WTC11 (cell line): ENCODE data around the gene VASN. TPM values are rescaled to one million over a fixed set of nuclear protein-coding genes. Genes with fewer than 3 reads are reported as not detected.
"Not testable (repeated sequence)": the region's sequence is repeated elsewhere in the genome, so short reads cannot be mapped to it uniquely, and the experiment has no call there.

ENCODE experiments used
- ATAC-seq: fragments of 200-7000 bp; cut with Tn5 transposase; 2 replicates; pipeline ENCODE4 v1.10.0; 2021; ENCODE audit warnings: mild to moderate bottlenecking, moderate library complexity
- CTCF ChIA-PET: fragments of 300-600 bp; sonication (Branson Sonifier 250); formaldehyde crosslinking; loops from one replicate; lab custom pipeline; 2021; ENCODE audit warnings: antibody characterized with exemption; lab: Charles Lee
- POLR2A ChIA-PET: fragments of 350-600 bp; sonication (Branson Sonifier 250); formaldehyde crosslinking; loops from one replicate; lab custom pipeline; 2021; ENCODE audit warnings: antibody characterized with exemption; lab: Charles Lee
- DNase-seq: peaks from one replicate; pipeline ENCODE4 v3.0.0; 2021; ENCODE audit warnings: low spot score
- H3K27ac Mint-ChIP-seq: 2 replicates; pipeline ENCODE4 v1.8.0; 2021; ENCODE audit warnings: mixed read lengths
- H3K27me3 Mint-ChIP-seq: 2 replicates; pipeline ENCODE4 v1.8.0; 2021; ENCODE audit warnings: low read depth, mild to moderate bottlenecking, moderate library complexity, mixed read lengths
- H3K36me3 Mint-ChIP-seq: 2 replicates; pipeline ENCODE4 v1.8.0; 2021; ENCODE audit warnings: mixed read lengths
- H3K4me1 Mint-ChIP-seq: 2 replicates; pipeline ENCODE4 v1.8.0; 2022; ENCODE audit warnings: mixed read lengths
- H3K4me3 Mint-ChIP-seq: 2 replicates; pipeline ENCODE4 v1.8.0; 2021; ENCODE audit warnings: mild to moderate bottlenecking, moderate library complexity, mixed read lengths
- H3K9me3 Mint-ChIP-seq: 2 replicates; pipeline ENCODE4 v1.8.0; 2021; ENCODE audit warnings: mixed read lengths
- E2F4 ChIP-seq: sonication (generic); formaldehyde crosslinking; IDR thresholded peaks from 2 replicates; pipeline ENCODE4 v1.8.1; 2022; ENCODE audit warnings: low read depth, mild to moderate bottlenecking, moderate library complexity, missing genetic modification reagents, borderline replicate concordance
- FOXP1 ChIP-seq: sonication (generic); formaldehyde crosslinking; IDR thresholded peaks from 2 replicates; pipeline ENCODE4 v1.8.0; 2022; ENCODE audit warnings: missing genetic modification reagents, mild to moderate bottlenecking, moderate library complexity, borderline replicate concordance
- IRF2 ChIP-seq: sonication (generic); formaldehyde crosslinking; IDR thresholded peaks from 2 replicates; pipeline ENCODE4 v1.8.0; 2022; ENCODE audit warnings: low read depth, missing genetic modification reagents, borderline replicate concordance
- MAX ChIP-seq: sonication (generic); formaldehyde crosslinking; IDR thresholded peaks from 2 replicates; pipeline ENCODE4 v1.8.0; 2022; ENCODE audit warnings: mild to moderate bottlenecking, missing genetic modification reagents
- NFATC4 ChIP-seq: fragments of 250-450 bp; sonication (Bioruptor Pico); IDR thresholded peaks from 2 replicates; pipeline ENCODE4 v1.9.0; 2021; ENCODE audit warnings: mild to moderate bottlenecking
- RELA ChIP-seq: sonication (generic); formaldehyde crosslinking; IDR thresholded peaks from 2 replicates; pipeline ENCODE4 v1.8.1; 2022; ENCODE audit warnings: missing genetic modification reagents, mild to moderate bottlenecking, borderline replicate concordance
- ZNF121 ChIP-seq: sonication (generic); formaldehyde crosslinking; IDR thresholded peaks from 2 replicates; pipeline ENCODE4 v1.8.0; 2023; ENCODE audit warnings: missing genetic modification reagents
- ZNF396 ChIP-seq: fragments of 250-450 bp; sonication (Bioruptor Pico); IDR thresholded peaks from 2 replicates; pipeline ENCODE4 v1.8.0; 2021; ENCODE audit warnings: mild to moderate bottlenecking, moderate library complexity, borderline replicate concordance
- ZNF416 ChIP-seq: fragments of 250-450 bp; sonication (Bioruptor Pico); IDR thresholded peaks from 2 replicates; pipeline ENCODE4 v1.9.0; 2021; ENCODE audit warnings: mild to moderate bottlenecking, inconsistent platforms
- total RNA-seq: library from RNA; stranded (reverse); gene quantifications from 3 replicates; pipeline ENCODE4 v1.2.3, GENCODE V29; 2021
- TF ChIP-seq, protein P1 (sequence below): sonication (generic); formaldehyde crosslinking; IDR thresholded peaks from 2 replicates; pipeline ENCODE4 v1.8.1; 2023; ENCODE audit warnings: mild to moderate bottlenecking, missing genetic modification reagents
- TF ChIP-seq, protein P2 (sequence below): sonication (generic); formaldehyde crosslinking; IDR thresholded peaks from 2 replicates; pipeline ENCODE4 v1.8.1; 2022; ENCODE audit warnings: mild to moderate bottlenecking, missing genetic modification reagents, moderate library complexity, borderline replicate concordance
- TF ChIP-seq, protein P3 (sequence below): sonication (generic); formaldehyde crosslinking; IDR thresholded peaks from 2 replicates; pipeline ENCODE4 v1.8.0; 2023; ENCODE audit warnings: missing genetic modification reagents

VASN gene
- total RNA-seq, 1 experiment from 2014 or later, result 8.0 TPM

DNA sequence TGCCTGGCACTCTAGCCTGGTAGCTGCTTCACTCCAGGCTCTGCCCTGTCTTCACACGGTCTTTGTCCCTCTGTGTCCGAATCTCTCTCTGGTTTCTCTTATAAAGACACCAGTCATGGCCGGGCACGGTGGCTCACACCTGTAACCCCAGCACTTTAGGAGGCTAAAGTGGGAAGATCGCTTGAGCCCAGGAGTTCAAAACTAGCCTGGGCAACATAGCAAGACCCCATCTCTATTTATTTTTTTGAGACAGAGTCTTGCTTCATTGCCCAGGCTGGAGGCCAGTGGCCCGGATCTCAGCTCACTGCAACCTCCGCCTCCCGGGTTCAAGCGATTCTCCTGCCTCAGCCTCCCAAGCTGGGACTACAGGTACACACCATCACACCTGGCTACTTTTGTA, 37.9 kb upstream of the VASN start:
- not testable (repeated sequence) for H3K9me3 Mint-ChIP-seq, H3K27me3 Mint-ChIP-seq, ATAC-seq, H3K4me1 Mint-ChIP-seq, DNase-seq
- TF ChIP-seq ZNF121 (CRISPR knock-in tag), result peak; percentile 49; the same call in 1 of the 2 replicates
- TF ChIP-seq, all 79 proteins: peak for 1; not testable (repeated sequence) for 78
- CTCF ChIA-PET, result interaction anchor here (1.1 to 9.3 kb wide), 5 partner anchors 23 to 72 kb away, joined by 4 to 185 read pairs (median 14); no protein-coding TSS in a partner anchor
- POLR2A ChIA-PET, H3K4me3 Mint-ChIP-seq, H3K27ac Mint-ChIP-seq, H3K36me3 Mint-ChIP-seq: not testable (repeated sequence)

DNA sequence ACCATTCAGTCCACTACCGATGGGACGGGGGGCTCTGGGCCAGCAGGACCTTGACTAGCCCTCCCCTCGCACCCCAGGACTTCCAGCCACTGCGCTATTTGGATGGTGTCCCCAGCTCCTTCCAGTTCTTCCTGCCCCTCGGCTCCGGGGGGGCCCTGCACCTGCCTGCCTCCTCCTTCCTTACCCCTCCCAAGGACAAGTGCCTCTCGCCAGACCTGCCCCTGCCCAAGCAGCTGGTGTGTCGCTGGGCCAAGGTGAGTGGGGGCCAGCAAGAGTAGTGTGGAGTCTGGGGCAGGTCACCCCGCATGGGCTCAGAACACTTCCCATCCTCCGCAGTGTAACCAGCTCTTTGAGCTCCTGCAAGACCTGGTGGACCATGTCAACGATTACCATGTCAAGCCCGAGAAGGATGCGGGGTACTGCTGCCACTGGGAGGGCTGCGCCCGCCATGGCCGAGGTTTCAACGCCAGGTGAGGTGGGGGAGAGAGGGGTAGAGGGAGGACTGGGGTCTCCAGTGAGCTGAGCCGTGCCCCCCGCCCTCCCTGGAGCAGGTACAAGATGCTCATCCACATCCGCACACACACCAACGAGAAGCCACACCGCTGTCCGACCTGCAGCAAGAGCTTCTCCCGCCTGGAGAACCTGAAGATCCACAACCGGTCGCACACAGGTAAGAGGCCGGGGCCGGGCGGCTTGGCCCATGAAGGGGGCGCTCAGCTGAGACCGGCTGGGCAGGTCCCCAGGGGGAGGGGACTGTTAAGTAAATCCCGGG, 36.7 kb upstream of the VASN start:
- no peak for DNase-seq
- H3K4me1 Mint-ChIP-seq, result 0 out of 2 replicates have a peak, but pooled peaks cover under 1% of the 10 kb centered on the region
- H3K4me3 Mint-ChIP-seq, result no peak overlapping the region
- ATAC-seq, result no peak
- ChIA-PET CTCF (interaction anchor here (0.8 to 5.4 kb wide), 7 partner anchors 8 to 81 kb away, joined by 3 to 30 read pairs (median 7); partner anchors contain the start of gene GLIS2), POLR2A (interaction anchor here (1.4 to 1.6 kb wide), 2 partner anchors 16 to 61 kb away, joined by 4 to 5 read pairs; partner anchors contain the start of genes PAM16 and TFAP4)
- no peaks in the 10 kb centered on the region for H3K9me3 Mint-ChIP-seq
- no peak for TF ChIP-seq MAX (CRISPR knock-in tag)
- 0 out of 2 replicates have a peak, but pooled peaks have one; percentile 32 for TF ChIP-seq RELA (CRISPR knock-in tag)
- TF ChIP-seq, all 79 proteins: peak for 1
- H3K27ac Mint-ChIP-seq, result peak overlapping the region; percentile 45; the same call in 1 of the 2 replicates
- no peaks in the 10 kb centered on the region for H3K27me3 Mint-ChIP-seq
- peaks cover 5% of the 10 kb centered on the region for H3K36me3 Mint-ChIP-seq

DNA sequence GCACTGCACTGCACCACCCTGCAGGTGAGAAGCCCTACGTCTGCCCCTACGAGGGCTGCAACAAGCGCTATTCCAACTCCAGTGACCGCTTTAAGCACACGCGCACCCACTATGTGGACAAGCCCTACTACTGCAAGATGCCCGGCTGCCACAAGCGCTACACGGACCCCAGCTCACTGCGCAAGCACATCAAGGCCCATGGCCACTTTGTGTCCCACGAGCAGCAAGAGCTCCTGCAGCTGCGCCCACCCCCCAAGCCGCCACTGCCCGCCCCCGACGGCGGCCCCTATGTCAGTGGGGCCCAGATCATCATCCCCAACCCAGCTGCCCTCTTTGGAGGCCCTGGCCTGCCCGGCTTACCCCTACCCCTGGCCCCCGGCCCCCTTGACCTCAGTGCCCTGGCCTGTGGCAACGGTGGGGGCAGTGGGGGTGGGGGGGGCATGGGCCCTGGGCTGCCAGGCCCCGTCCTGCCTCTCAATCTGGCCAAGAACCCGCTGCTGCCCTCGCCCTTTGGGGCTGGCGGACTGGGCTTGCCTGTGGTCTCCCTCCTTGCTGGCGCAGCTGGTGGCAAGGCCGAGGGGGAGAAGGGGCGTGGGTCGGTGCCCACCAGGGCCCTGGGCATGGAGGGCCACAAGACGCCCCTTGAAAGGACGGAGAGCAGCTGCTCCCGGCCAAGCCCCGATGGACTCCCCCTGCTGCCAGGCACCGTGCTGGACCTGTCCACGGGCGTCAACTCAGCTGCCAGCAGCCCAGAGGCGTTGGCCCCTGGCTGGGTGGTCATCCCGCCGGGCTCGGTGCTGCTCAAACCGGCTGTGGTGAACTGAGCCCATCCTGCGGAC, 34.7 kb upstream of the VASN start:
- Mint-ChIP-seq H3K27me3 (no peaks in the 10 kb centered on the region), H3K9me3 (no peaks in the 10 kb centered on the region), H3K4me1 (no peaks in the 10 kb centered on the region), H3K4me3 (no peak overlapping the region), H3K27ac (no peak overlapping the region), H3K36me3 (peaks cover 6% of the 10 kb centered on the region)
- ATAC-seq, result no peak
- ChIA-PET POLR2A (no interaction called here), CTCF (interaction anchor here (0.6 to 5.4 kb wide), 10 partner anchors 10 to 83 kb away, joined by 3 to 30 read pairs (median 5); no protein-coding TSS in a partner anchor)
- DNase-seq, result no peak
- TF ChIP-seq, protein P1, sequence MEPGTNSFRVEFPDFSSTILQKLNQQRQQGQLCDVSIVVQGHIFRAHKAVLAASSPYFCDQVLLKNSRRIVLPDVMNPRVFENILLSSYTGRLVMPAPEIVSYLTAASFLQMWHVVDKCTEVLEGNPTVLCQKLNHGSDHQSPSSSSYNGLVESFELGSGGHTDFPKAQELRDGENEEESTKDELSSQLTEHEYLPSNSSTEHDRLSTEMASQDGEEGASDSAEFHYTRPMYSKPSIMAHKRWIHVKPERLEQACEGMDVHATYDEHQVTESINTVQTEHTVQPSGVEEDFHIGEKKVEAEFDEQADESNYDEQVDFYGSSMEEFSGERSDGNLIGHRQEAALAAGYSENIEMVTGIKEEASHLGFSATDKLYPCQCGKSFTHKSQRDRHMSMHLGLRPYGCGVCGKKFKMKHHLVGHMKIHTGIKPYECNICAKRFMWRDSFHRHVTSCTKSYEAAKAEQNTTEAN, result no peak
- TF ChIP-seq, protein P2, sequence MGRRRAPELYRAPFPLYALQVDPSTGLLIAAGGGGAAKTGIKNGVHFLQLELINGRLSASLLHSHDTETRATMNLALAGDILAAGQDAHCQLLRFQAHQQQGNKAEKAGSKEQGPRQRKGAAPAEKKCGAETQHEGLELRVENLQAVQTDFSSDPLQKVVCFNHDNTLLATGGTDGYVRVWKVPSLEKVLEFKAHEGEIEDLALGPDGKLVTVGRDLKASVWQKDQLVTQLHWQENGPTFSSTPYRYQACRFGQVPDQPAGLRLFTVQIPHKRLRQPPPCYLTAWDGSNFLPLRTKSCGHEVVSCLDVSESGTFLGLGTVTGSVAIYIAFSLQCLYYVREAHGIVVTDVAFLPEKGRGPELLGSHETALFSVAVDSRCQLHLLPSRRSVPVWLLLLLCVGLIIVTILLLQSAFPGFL, result no peak
- no peak for TF ChIP-seq FOXP1
- TF ChIP-seq NFATC4 (CRISPR knock-in tag), result no peak
- no peak for TF ChIP-seq ZNF416 (CRISPR knock-in tag)
- TF ChIP-seq ZNF396 (CRISPR knock-in tag), result no peak
- no peak for TF ChIP-seq IRF2 (CRISPR knock-in tag)
- no peak for TF ChIP-seq MAX (CRISPR knock-in tag)

DNA sequence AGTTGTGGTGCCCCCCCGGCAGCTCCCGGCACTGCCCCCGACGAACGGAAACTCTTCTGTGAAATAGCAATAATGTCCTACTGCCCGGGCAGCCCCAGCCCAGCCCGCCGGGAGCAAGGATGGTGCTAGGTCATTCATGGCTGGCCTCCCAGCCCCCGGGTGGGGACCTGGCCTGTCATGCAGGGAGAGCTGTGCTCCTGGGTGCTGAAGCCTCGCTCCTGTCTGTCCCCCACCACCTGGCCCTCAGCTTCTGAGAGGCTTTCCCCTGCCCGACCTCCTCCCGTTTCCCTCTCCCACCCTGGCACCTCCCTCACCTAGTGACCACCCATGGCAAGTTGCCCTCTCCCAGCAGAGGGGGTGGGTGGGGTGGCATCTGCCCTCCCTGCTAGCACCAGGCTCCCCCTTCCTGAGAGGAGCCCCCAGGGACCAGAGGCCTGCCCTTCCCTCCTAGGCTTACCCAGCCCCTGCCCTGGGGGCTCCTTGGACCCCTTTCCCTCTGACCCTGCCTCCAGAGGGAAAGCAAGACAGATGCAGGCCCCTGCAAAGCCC, 34.0 kb upstream of the VASN start:
- 0 out of 2 replicates have a peak, but pooled peaks have one; percentile 25 for TF ChIP-seq E2F4 (CRISPR knock-in tag)
- TF ChIP-seq, protein P3, sequence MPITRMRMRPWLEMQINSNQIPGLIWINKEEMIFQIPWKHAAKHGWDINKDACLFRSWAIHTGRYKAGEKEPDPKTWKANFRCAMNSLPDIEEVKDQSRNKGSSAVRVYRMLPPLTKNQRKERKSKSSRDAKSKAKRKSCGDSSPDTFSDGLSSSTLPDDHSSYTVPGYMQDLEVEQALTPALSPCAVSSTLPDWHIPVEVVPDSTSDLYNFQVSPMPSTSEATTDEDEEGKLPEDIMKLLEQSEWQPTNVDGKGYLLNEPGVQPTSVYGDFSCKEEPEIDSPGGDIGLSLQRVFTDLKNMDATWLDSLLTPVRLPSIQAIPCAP, result no peak
- Mint-ChIP-seq H3K27ac (no peak overlapping the region), H3K27me3 (no peaks in the 10 kb centered on the region), H3K36me3 (peaks cover 6% of the 10 kb centered on the region), H3K4me1 (no peaks in the 10 kb centered on the region), H3K9me3 (no peaks in the 10 kb centered on the region), H3K4me3 (no peak overlapping the region)
- ATAC-seq (no peak), DNase-seq (no peak)
- CTCF ChIA-PET, result interaction anchor here (0.6 to 6.3 kb wide), 12 partner anchors 7 to 83 kb away, joined by 3 to 44 read pairs (median 6); partner anchors contain the start of gene PAM16
- POLR2A ChIA-PET, result no interaction called here
